NB4 (cell line): ENCODE measurements around the gene NKAPD1.

ENCODE experiments used
- TF ChIP-seq, protein P1 (sequence below): IDR thresholded peaks from one replicate; pipeline ENCODE4 v1.5.1; 2012; ENCODE audit warnings: low read depth, low read length
- TF ChIP-seq, protein P2 (sequence below): IDR thresholded peaks from 2 replicates; pipeline ENCODE4 v1.6.1; 2011; ENCODE audit warnings: low read depth, low read length

DNA sequence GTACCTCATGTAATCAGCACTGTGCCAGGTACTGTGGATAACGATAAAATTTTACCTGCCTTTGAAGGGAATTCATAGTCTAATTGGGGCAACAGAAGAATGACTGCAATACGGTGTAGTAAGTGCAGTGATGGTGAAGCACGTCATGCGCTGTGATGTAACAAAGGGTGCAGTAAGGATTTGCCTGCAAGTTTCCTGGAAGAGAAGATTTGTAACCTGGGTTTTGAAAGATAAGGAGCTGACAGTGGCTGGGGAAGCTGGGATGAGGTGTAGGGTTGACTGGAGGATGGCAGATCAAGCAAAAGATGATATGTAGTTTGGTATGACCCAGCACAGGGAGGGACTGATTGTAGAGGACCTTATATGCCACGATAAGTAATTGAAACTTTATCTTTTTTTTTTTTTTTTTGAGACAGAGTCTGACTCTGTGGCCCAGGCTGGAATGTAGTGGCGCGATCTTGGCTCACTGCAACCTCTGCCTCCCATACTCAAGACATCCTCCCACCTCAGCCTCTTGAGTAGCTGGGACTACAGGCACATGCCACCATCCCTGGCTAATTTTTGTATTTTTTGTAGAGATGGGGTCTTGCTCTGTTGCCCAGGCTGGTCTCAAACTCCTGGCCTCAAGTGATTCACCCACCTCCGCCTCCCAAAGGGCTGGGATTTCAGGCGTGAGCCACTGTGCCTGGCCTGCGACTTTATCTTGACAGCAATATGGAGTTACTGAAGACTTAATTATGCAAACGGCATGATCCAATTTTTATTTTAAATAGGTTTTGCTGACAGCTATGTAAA, 23.8 kb downstream of the NKAPD1 start:
- TF ChIP-seq, protein P1, sequence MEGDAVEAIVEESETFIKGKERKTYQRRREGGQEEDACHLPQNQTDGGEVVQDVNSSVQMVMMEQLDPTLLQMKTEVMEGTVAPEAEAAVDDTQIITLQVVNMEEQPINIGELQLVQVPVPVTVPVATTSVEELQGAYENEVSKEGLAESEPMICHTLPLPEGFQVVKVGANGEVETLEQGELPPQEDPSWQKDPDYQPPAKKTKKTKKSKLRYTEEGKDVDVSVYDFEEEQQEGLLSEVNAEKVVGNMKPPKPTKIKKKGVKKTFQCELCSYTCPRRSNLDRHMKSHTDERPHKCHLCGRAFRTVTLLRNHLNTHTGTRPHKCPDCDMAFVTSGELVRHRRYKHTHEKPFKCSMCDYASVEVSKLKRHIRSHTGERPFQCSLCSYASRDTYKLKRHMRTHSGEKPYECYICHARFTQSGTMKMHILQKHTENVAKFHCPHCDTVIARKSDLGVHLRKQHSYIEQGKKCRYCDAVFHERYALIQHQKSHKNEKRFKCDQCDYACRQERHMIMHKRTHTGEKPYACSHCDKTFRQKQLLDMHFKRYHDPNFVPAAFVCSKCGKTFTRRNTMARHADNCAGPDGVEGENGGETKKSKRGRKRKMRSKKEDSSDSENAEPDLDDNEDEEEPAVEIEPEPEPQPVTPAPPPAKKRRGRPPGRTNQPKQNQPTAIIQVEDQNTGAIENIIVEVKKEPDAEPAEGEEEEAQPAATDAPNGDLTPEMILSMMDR, result no peak
- TF ChIP-seq, protein P2, sequence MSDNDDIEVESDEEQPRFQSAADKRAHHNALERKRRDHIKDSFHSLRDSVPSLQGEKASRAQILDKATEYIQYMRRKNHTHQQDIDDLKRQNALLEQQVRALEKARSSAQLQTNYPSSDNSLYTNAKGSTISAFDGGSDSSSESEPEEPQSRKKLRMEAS, result no peak
